AG09319 (cell line): ENCODE measurements around the gene MKNK1.

Experiments
- DNase-seq: peaks from one replicate; pipeline ENCODE4 v3.0.0-alpha.2; 2010; ENCODE audit warnings: low read depth; ENCODE audit errors: extremely low read depth
- TF ChIP-seq, protein P1 (sequence below): IDR thresholded peaks from 2 replicates; pipeline ENCODE4 v1.5.1; 2011; ENCODE audit warnings: low read depth, mild to moderate bottlenecking, inconsistent platforms, low read length, moderate library complexity

MKNK1 gene

DNA sequence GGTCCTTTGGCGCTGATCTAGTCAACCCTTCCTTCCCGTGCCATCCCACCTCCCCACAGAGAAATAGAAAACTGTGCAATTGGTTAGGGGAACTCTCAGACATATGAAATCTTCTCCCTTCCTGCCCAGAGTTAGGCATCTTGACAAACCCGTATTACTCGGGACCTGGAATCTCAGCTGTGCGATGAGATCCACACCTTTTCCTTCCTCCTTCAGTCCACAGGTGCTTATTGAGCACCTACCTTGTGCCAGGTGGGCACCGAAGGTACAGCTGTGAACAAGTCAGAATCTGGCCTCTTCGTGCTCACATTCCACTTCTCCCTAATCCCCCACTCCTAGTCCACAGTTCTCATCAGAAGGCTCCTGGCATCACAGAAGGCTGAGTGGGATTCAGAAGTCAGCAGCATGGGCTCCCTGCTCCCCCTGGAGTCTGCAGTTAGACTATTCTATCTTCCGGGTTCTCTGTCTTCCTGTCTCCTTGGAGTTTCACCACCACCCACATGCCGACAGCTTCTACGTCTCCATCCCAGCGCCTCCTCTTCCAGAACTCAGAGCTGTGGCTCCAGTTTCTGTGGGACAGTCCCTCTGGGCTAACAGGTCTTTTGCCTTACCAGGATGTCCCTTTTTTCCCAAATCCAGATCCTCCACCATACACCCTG lies 75.6 kb downstream of the MKNK1 start:
- no peak for DNase-seq
- TF ChIP-seq, protein P1, sequence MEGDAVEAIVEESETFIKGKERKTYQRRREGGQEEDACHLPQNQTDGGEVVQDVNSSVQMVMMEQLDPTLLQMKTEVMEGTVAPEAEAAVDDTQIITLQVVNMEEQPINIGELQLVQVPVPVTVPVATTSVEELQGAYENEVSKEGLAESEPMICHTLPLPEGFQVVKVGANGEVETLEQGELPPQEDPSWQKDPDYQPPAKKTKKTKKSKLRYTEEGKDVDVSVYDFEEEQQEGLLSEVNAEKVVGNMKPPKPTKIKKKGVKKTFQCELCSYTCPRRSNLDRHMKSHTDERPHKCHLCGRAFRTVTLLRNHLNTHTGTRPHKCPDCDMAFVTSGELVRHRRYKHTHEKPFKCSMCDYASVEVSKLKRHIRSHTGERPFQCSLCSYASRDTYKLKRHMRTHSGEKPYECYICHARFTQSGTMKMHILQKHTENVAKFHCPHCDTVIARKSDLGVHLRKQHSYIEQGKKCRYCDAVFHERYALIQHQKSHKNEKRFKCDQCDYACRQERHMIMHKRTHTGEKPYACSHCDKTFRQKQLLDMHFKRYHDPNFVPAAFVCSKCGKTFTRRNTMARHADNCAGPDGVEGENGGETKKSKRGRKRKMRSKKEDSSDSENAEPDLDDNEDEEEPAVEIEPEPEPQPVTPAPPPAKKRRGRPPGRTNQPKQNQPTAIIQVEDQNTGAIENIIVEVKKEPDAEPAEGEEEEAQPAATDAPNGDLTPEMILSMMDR: 0 out of 2 replicates have a peak, but pooled peaks have one; percentile 1

- TF ChIP-seq, protein P1: peak; percentile 99
- peak; percentile 50 for DNase-seq
Observed at GRCh38 chr1:46527474-46528296, 76.4 kb downstream of the MKNK1 start.

DNA sequence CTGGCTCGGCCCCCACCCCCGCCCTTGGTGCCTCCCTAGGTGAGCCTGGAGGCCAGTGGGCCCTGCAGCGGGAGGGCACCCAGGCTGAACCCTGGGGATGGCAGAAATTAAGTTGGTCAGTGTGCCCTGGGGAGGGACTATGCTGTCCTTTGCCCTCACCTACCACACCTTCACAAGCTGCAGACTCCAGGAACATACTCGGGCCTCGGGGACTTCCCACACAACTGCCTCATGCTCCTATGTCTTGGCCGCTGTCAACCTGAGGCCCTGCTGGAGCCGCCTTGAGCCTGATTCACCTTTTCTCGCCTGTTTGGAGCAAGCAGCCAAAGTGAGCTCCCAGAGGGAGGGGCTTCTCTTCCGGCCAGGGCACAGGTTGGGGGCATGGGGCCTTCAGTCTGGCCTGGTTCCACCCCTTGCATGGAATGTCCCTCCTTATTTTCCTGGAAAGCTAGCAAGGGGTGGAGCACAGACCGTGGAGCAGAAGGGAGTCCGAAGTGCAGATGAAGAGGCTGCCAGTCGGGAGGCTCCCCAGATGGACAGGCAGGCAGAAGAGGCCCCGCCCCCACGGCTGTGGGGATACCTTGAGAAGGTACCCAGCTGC lies 77.3 kb downstream of the MKNK1 start:
- TF ChIP-seq, protein P1: no peak
- no peak for DNase-seq

GRCh38 chr1:46526013-46526690 lies 77.9 kb downstream of the MKNK1 start:
- TF ChIP-seq, protein P1: no peak
- no peak for DNase-seq

DNA sequence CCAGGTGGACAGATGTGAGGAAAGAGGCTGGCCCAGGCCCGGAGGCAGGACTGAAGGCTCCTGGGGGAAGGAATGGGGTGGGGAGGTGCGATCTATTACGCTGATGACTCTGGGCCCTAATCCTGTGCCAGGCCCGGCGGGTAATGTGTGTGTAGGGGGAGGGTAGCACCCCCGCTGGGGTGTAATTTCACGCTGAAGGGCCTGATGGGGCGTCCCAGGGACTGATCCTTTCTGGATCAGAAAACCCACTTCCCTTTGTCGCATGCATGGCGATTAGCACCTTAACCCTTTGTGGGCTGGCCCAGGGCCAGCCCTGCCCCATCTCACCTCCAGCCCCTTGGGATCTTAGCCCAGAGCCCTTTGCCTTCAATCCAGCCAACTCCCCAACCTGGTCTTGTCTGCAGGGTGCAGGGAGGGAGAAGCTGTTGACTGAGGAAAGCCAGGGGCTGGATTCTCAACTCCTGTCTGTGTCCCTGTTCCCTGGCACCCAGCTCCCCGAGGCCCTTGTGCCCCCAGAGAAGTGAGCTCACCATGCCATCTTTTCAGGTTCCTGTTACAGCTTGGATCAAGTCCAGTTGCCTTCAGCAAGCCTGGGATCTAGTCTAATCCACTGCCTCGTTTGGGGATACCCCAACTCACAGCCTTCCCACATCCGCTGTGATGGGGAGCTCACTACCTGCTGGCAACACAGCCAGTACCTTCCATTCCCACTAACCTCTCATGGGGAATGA lies 78.7 kb downstream of the MKNK1 start:
- TF ChIP-seq, protein P1: no peak
- DNase-seq: no peak

GRCh38 chr1:46524843-46525242 lies 79.2 kb downstream of the MKNK1 start:
- DNase-seq: no peak
- TF ChIP-seq, protein P1: no peak
